Choroid plexus epithelial cell (primary cell): Measurements from ENCODE around the gene INSRR.

Source experiments
- DNase-seq: peaks from one replicate; pipeline ENCODE4 v3.0.0-alpha.2; 2010; ENCODE audit warnings: low read depth
- H3K4me3 ChIP-seq: 2 replicates; pipeline ENCODE4 v1.5.1; 2011; ENCODE audit warnings: low read depth, mild to moderate bottlenecking, control low read depth, low read length, moderate library complexity
- CTCF ChIP-seq: conservative IDR thresholded peaks from 2 replicates; pipeline ENCODE4 v1.5.1; 2011; ENCODE audit warnings: low read depth, mild to moderate bottlenecking, control low read depth, inconsistent platforms, low read length, moderate library complexity

Gene INSRR

GRCh38 chr1:156828400-156829124 lies 30.4 kb downstream of the INSRR start:
- no peak overlapping the region for H3K4me3 ChIP-seq
- DNase-seq = no peak
- TF ChIP-seq CTCF = no peak

GRCh38 chr1:156826630-156827029 lies 32.3 kb downstream of the INSRR start:
- peak; percentile 24 for DNase-seq
- H3K4me3 ChIP-seq = no peak overlapping the region
- TF ChIP-seq CTCF = no peak

- TF ChIP-seq CTCF = no peak
- DNase-seq = no peak
- no peak overlapping the region for H3K4me3 ChIP-seq
These were observed 35.6 kb downstream of the INSRR start for GRCh38 chr1:156823210-156823790.

GRCh38 chr1:156822680-156823079 lies 36.2 kb downstream of the INSRR start:
- no peak for TF ChIP-seq CTCF
- DNase-seq = no peak
- H3K4me3 ChIP-seq = no peak overlapping the region

- H3K4me3 ChIP-seq = no peak overlapping the region
- DNase-seq = peak; percentile 63
- TF ChIP-seq CTCF = no peak
These were observed 37.1 kb downstream of the INSRR start for GRCh38 chr1:156821801-156822200.

- peak; percentile 74 for DNase-seq
- no peak within 1 kb of the TSS for H3K4me3 ChIP-seq
- no peak for TF ChIP-seq CTCF
These were observed 42.2 kb downstream of the INSRR start, which contains the start of gene SH2D2A for GRCh38 chr1:156816561-156817328. SH2D2A (minus strand) TSS chr1:156816848; CDS start chr1:156816708, 140 bp downstream.
